HG03521 (cell line): Measurements from ENCODE around the gene GORAB.

Experiments used
- ATAC-seq: cut with Tn5 transposase; IDR thresholded peaks from one replicate; pipeline ENCODE4 v1.9.1; 2021; ENCODE audit warnings: mild to moderate bottlenecking, moderate library complexity; ENCODE audit not compliant: unreplicated experiment

Gene GORAB

GRCh38 chr1:170537798-170538503 lies 6.0 kb downstream of the GORAB start:
- no peak for ATAC-seq

GRCh38 chr1:170538687-170539086 lies 6.7 kb downstream of the GORAB start:
- no peak for ATAC-seq

- ATAC-seq, result no peak
Observed at GRCh38 chr1:170539154-170539553, 7.2 kb downstream of the GORAB start.

- no peak for ATAC-seq
Observed at GRCh38 chr1:170544624-170545023, 12.7 kb downstream of the GORAB start.

GRCh38 chr1:170545476-170545875 lies 13.5 kb downstream of the GORAB start:
- ATAC-seq, result no peak

GRCh38 chr1:170547255-170547654 lies 15.3 kb downstream of the GORAB start:
- ATAC-seq, result no peak

GRCh38 chr1:170548497-170548896 lies 16.5 kb downstream of the GORAB start:
- ATAC-seq, result no peak

- ATAC-seq, result no peak
Observed at GRCh38 chr1:170555370-170555769, 23.4 kb downstream of the GORAB start.

- no peak for ATAC-seq
Observed at GRCh38 chr1:170556917-170557316, 25.0 kb downstream of the GORAB start.

- ATAC-seq, result no peak
Observed at GRCh38 chr1:170558731-170559130, 26.8 kb downstream of the GORAB start.

- no peak for ATAC-seq
Observed at GRCh38 chr1:170559166-170559565, 27.2 kb downstream of the GORAB start.

GRCh38 chr1:170560681-170561285 lies 28.8 kb downstream of the GORAB start:
- no peak for ATAC-seq

- ATAC-seq, result no peak
Observed at GRCh38 chr1:170562646-170563338, 30.8 kb downstream of the GORAB start.

GRCh38 chr1:170567214-170567613 lies 35.2 kb downstream of the GORAB start:
- ATAC-seq, result no peak

GRCh38 chr1:170568197-170568596 lies 36.2 kb downstream of the GORAB start:
- no peak for ATAC-seq

- no peak for ATAC-seq
Observed at GRCh38 chr1:170576980-170577379, 45.0 kb downstream of the GORAB start.

- no peak for ATAC-seq
Observed at GRCh38 chr1:170578359-170578758, 46.4 kb downstream of the GORAB start.

- ATAC-seq, result no peak
Observed at GRCh38 chr1:170580636-170581440, 48.9 kb downstream of the GORAB start.

- ATAC-seq, result no peak
Observed at GRCh38 chr1:170583186-170583585, 51.2 kb downstream of the GORAB start.

GRCh38 chr1:170586321-170587252 lies 54.6 kb downstream of the GORAB start:
- no peak for ATAC-seq
